Loucy (cell line): Measurements from ENCODE around the gene MAST4.

ENCODE experiments used
- H2AFZ ChIP-seq: fragments of 200-600 bp; sonication (generic); 2 replicates; pipeline ENCODE4 v1.6.0; 2016; ENCODE audit warnings: antibody characterized with exemption, mild to moderate bottlenecking, low read length, moderate library complexity
- H3F3A ChIP-seq: fragments of 200-600 bp; 2 replicates; pipeline ENCODE4 v1.6.0; 2016; ENCODE audit warnings: antibody characterized with exemption, low read depth, mild to moderate bottlenecking
- H3K27me3 ChIP-seq: fragments of 200-600 bp; sonication (generic); 2 replicates; pipeline ENCODE4 v1.6.1; 2014; ENCODE audit warnings: low read length, mild to moderate bottlenecking; ENCODE audit not compliant: insufficient read depth, poor library complexity, severe bottlenecking
- H3K36me3 ChIP-seq: fragments of 200-600 bp; sonication (generic); 2 replicates; pipeline ENCODE4 v1.6.1; 2016; ENCODE audit warnings: low read length; ENCODE audit not compliant: insufficient read depth
- H3K4me1 ChIP-seq: fragments of 200-600 bp; sonication (generic); 2 replicates; pipeline ENCODE4 v1.5.1; 2014; ENCODE audit warnings: low read length, mild to moderate bottlenecking; ENCODE audit not compliant: insufficient read depth, poor library complexity, severe bottlenecking
- H3K4me2 ChIP-seq: fragments of 200-600 bp; sonication (generic); 2 replicates; pipeline ENCODE4 v1.6.0; 2014; ENCODE audit warnings: antibody characterized with exemption, low read length, low read depth, mild to moderate bottlenecking; ENCODE audit not compliant: poor library complexity, severe bottlenecking
- H3K4me3 ChIP-seq: fragments of 200-600 bp; sonication (generic); 2 replicates; pipeline ENCODE4 v1.5.1; 2014; ENCODE audit warnings: low read length, mild to moderate bottlenecking, mixed read lengths; ENCODE audit not compliant: poor library complexity, severe bottlenecking
- H3K79me2 ChIP-seq: fragments of 200-600 bp; sonication (generic); 2 replicates; pipeline ENCODE4 v1.6.1; 2014; ENCODE audit warnings: low read length; ENCODE audit not compliant: insufficient read depth
- H3K9ac ChIP-seq: fragments of 200-600 bp; sonication (generic); 2 replicates; pipeline ENCODE4 v1.6.0; 2014; ENCODE audit warnings: mild to moderate bottlenecking, low read depth, low read length, moderate library complexity; ENCODE audit not compliant: poor library complexity, severe bottlenecking
- H3K9me2 ChIP-seq: fragments of 200-600 bp; sonication (generic); replicated peaks from 2 replicates; pipeline ENCODE4 v1.6.1; 2016; ENCODE audit warnings: low read depth, low read length, mixed read lengths
- H3K9me3 ChIP-seq: fragments of 200-600 bp; sonication (generic); 2 replicates; pipeline ENCODE4 v1.6.1; 2014; ENCODE audit warnings: mild to moderate bottlenecking, antibody characterized with exemption, low read length, low read depth; ENCODE audit not compliant: insufficient read depth
- H4K20me1 ChIP-seq: fragments of 200-600 bp; sonication (generic); 2 replicates; pipeline ENCODE4 v1.6.0; 2014; ENCODE audit warnings: antibody characterized with exemption, low read length, mild to moderate bottlenecking; ENCODE audit not compliant: insufficient read depth, poor library complexity, severe bottlenecking
- EZH2phosphoT487 ChIP-seq: fragments of 200-600 bp; IDR thresholded peaks from 2 replicates; pipeline ENCODE4 v1.6.1; 2018; ENCODE audit warnings: antibody characterized with exemption, mild to moderate bottlenecking, moderate library complexity, borderline replicate concordance
- TF ChIP-seq, protein P1 (sequence below): fragments of 200-600 bp; sonication (generic); conservative IDR thresholded peaks from 2 replicates; pipeline ENCODE4 v1.5.1; 2014; ENCODE audit warnings: mild to moderate bottlenecking, antibody characterized with exemption, low read length

The MAST4 gene

DNA sequence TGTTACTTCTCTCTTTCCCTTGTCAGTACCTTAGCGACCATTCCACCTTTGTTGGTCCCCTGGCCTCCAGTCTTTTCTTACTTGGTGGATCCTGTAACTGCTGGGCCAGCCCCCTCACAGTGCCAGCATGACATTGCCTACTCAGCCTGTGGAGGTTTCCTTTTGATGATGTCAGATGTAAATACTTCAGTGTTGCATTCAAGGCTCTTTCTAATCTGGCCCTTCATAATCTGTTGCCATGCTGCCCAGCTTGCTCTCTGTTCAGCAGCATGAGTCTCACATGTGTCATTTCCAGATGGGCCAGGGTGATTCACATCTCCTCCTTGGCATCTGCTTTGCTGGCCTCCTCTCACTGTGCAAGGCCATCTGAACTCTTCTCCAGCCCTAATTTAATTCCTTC lies 57.1 kb downstream of the MAST4 start:
- no peaks in the 10 kb centered on the region for H3K27me3 ChIP-seq
- no peaks in the 10 kb centered on the region for H3K36me3 ChIP-seq
- no peaks in the 10 kb centered on the region for H4K20me1 ChIP-seq
- H3K9me3 ChIP-seq = no peaks in the 10 kb centered on the region; the same call in 1 of the 2 replicates
- H3K9me2 ChIP-seq = no peaks in the 10 kb centered on the region
- no peak overlapping the region for H2AFZ ChIP-seq
- H3F3A ChIP-seq = no peaks in the 10 kb centered on the region
- H3K9ac ChIP-seq = no peak overlapping the region
- H3K4me2 ChIP-seq = no peak overlapping the region
- no peak overlapping the region for H3K4me3 ChIP-seq
- no peaks in the 10 kb centered on the region for H3K79me2 ChIP-seq
- no peak for TF ChIP-seq EZH2phosphoT487
- TF ChIP-seq, protein P1, sequence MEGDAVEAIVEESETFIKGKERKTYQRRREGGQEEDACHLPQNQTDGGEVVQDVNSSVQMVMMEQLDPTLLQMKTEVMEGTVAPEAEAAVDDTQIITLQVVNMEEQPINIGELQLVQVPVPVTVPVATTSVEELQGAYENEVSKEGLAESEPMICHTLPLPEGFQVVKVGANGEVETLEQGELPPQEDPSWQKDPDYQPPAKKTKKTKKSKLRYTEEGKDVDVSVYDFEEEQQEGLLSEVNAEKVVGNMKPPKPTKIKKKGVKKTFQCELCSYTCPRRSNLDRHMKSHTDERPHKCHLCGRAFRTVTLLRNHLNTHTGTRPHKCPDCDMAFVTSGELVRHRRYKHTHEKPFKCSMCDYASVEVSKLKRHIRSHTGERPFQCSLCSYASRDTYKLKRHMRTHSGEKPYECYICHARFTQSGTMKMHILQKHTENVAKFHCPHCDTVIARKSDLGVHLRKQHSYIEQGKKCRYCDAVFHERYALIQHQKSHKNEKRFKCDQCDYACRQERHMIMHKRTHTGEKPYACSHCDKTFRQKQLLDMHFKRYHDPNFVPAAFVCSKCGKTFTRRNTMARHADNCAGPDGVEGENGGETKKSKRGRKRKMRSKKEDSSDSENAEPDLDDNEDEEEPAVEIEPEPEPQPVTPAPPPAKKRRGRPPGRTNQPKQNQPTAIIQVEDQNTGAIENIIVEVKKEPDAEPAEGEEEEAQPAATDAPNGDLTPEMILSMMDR = no peak
- no peaks in the 10 kb centered on the region for H3K4me1 ChIP-seq

DNA sequence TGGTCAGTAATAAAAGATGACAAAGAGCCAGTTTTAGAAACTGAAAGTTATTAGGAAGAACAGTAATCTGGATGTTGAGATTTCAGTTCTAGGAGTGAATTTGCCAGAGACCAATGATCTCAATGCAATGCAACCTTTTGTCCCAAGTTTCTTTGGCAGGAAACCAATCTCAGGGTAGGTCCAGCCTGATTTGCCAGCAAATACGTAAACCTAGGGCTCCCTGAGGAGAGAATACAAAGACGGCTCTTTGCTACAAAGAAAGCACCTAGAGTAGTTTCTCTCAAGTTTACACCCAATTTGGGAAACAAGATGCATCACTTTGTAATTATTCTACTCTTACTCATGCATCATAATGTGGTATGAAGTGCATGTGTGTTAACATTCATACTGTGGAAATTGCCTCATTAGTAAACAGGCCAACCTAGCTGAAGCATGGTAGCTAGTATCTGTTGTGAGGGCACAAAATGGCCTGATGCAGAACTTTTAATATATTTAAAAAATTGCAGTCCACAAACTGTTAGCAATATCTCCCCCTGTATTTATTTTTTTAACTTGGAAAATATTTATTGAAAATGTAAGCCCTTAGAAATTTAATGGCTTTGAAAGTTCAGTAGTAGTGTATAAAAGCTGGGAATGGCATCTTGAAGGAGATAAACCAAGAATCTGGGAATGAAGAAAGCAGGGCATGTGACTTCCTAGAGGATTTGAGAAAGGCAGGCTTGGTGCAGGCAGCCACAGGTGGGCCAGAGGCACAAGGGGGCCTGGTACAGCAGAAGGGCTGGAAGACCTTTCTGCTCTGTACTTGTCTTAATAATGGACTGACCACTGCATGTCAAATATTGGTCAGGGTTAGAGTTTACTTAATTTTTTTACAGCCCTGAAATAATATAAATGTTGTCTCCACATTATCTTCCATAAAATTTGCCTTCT lies 59.5 kb downstream of the MAST4 start:
- Histone ChIP-seq H4K20me1 (no peaks in the 10 kb centered on the region), H3K27me3 (no peaks in the 10 kb centered on the region), H3K4me3 (no peak overlapping the region), H3K4me1 (no peaks in the 10 kb centered on the region), H3K4me2 (no peak overlapping the region), H2AFZ (no peak overlapping the region), H3K9ac (no peak overlapping the region), H3K36me3 (no peaks in the 10 kb centered on the region), H3F3A (no peaks in the 10 kb centered on the region), H3K9me3 (no peaks in the 10 kb centered on the region; the same call in 1 of the 2 replicates), H3K79me2 (no peaks in the 10 kb centered on the region), H3K9me2 (no peaks in the 10 kb centered on the region)
- no peak for TF ChIP-seq EZH2phosphoT487
- TF ChIP-seq, protein P1 = no peak

DNA sequence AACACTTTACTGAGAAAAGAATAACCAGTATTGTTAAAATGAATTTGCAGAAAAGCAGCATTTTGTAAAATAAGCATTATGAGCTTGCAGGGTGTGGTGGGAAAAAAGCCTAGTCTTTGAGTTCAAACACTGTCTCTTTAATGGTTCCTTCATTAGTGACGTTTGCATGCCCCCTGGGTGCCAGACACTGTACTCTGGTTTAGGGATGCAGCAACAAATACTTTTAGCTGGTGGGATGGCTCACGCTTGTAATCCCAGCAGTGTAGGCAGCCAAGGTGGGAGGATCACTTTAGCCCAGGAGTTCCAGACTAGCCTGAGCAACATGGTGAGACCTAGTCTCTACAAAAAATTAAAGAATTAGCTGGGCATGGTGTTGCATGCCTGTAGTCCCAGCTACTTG lies 62.3 kb downstream of the MAST4 start:
- no peaks in the 10 kb centered on the region for H3F3A ChIP-seq
- H3K4me1 ChIP-seq = no peaks in the 10 kb centered on the region
- TF ChIP-seq, protein P1 = no peak
- TF ChIP-seq EZH2phosphoT487 = no peak
- H4K20me1 ChIP-seq = no peaks in the 10 kb centered on the region
- no peak overlapping the region for H3K4me2 ChIP-seq
- H3K27me3 ChIP-seq = no peaks in the 10 kb centered on the region
- H2AFZ ChIP-seq = no peak overlapping the region
- H3K4me3 ChIP-seq = no peak overlapping the region
- H3K9ac ChIP-seq = no peak overlapping the region
- H3K79me2 ChIP-seq = no peaks in the 10 kb centered on the region
- no peaks in the 10 kb centered on the region for H3K36me3 ChIP-seq
- no peaks in the 10 kb centered on the region for H3K9me2 ChIP-seq
- H3K9me3 ChIP-seq = no peaks in the 10 kb centered on the region
